OCI-LY1 (cell line): ENCODE results near the gene NUPR1.
"Not testable (repeated sequence)": the region's sequence is repeated elsewhere in the genome, so short reads cannot be mapped to it uniquely, and the experiment has no call there.

Experiments used
- CTCF ChIP-seq: fragments of 200-600 bp; sonication (generic), shearing (Covaris generic); IDR thresholded peaks from 2 replicates; pipeline ENCODE4 v1.5.1; 2017; ENCODE audit warnings: mild to moderate bottlenecking, antibody characterized with exemption, low read length, moderate library complexity, mixed read lengths
- EZH2 ChIP-seq: fragments of 200-600 bp; sonication (generic), shearing (Covaris generic); IDR thresholded peaks from 2 replicates; pipeline ENCODE4 v1.8.0; 2017; ENCODE audit warnings: borderline replicate concordance, mixed run types, mild to moderate bottlenecking, antibody characterized with exemption, low read length, moderate library complexity, mixed read lengths

- not testable (repeated sequence) for TF ChIP-seq CTCF, EZH2
Measured at GRCh38 chr16:28483361-28483760, 55.4 kb downstream of the NUPR1 start.
